Lower lobe of right lung (tissue), 2 donors: ENCODE data around the gene PHACTR1. TPM values are rescaled to one million over a fixed set of nuclear protein-coding genes. Genes with fewer than 3 reads are reported as not detected.

Experiments used
- ATAC-seq, 2 donors: fragments of 200-7000 bp; cut with Tn5 transposase; one replicate each; pipeline ENCODE4 v1.9.1; 2020 to 2022; ENCODE audit warnings: mild to moderate bottlenecking in 2 of 2, moderate library complexity in 2 of 2
- DNase-seq: peaks from one replicate; pipeline ENCODE4 v3.0.0-alpha.2; 2020
- H3K27ac ChIP-seq: fragments of 200-600 bp; one replicate; pipeline ENCODE4 v1.8.0; 2022
- H3K27me3 ChIP-seq: fragments of 200-600 bp; one replicate; pipeline ENCODE4 v1.8.0; 2022; ENCODE audit warnings: low read depth
- H3K36me3 ChIP-seq: fragments of 200-600 bp; one replicate; pipeline ENCODE4 v1.8.0; 2022; ENCODE audit warnings: mild to moderate bottlenecking
- H3K4me1 ChIP-seq: fragments of 200-600 bp; one replicate; pipeline ENCODE4 v1.8.0; 2022
- H3K4me3 ChIP-seq: fragments of 200-600 bp; one replicate; pipeline ENCODE4 v1.8.0; 2022; ENCODE audit warnings: mild to moderate bottlenecking
- H3K9me3 ChIP-seq: fragments of 200-600 bp; one replicate; pipeline ENCODE4 v1.8.0; 2022
- CTCF ChIP-seq: fragments of 200-600 bp; IDR thresholded peaks from one replicate; pipeline ENCODE4 v1.8.0; 2022; ENCODE audit warnings: antibody characterized with exemption, mild to moderate bottlenecking
- intact Hi-C: fragments of 100-400 bp; cut with DNase I; formaldehyde crosslinking; loops from one replicate; pipeline ENCODE4 v1.11.0; 2022
- total RNA-seq: library from RNA; stranded (reverse); fragmentation: NEBNext Ultra II Directional; extraction: Animal tissue kit (Norgen Biotek cat#: 25700); gene quantifications from one replicate; pipeline ENCODE4 v1.2.1, GENCODE V29; 2021
- donor health status: DM: no; HTN: yes; CAD: no; lungs with severe emphysema.

Gene PHACTR1
- total RNA-seq, 1 donor from 2014 or later, result 91.0 TPM

- DNase-seq (no peak), ATAC-seq (no peak)
- no peak overlapping the region for H3K4me3 ChIP-seq
- no peaks in the 10 kb centered on the region for H3K9me3 ChIP-seq
- intact Hi-C loops, result no loop called here
- H3K36me3 ChIP-seq, result no peaks in the 10 kb centered on the region
- no peaks in the 10 kb centered on the region for H3K27me3 ChIP-seq
- no peak for TF ChIP-seq CTCF
- H3K4me1 ChIP-seq, result no peaks in the 10 kb centered on the region
- H3K27ac ChIP-seq, result no peak overlapping the region
Measured at GRCh38 chr6:12785301-12785700, 68.7 kb downstream of the PHACTR1 start.

- ATAC-seq (no peak), DNase-seq (no peak)
- Histone ChIP-seq H3K9me3 (no peaks in the 10 kb centered on the region), H3K4me1 (no peaks in the 10 kb centered on the region), H3K4me3 (no peak overlapping the region), H3K27ac (no peak overlapping the region), H3K27me3 (no peaks in the 10 kb centered on the region), H3K36me3 (no peaks in the 10 kb centered on the region)
- intact Hi-C loops, result no loop called here
- TF ChIP-seq CTCF, result no peak
Measured at GRCh38 chr6:12785921-12786320, 69.4 kb downstream of the PHACTR1 start.

- no peak for TF ChIP-seq CTCF
- Histone ChIP-seq H3K9me3 (no peaks in the 10 kb centered on the region), H3K27ac (no peak overlapping the region), H3K36me3 (no peaks in the 10 kb centered on the region), H3K27me3 (no peaks in the 10 kb centered on the region), H3K4me3 (no peak overlapping the region), H3K4me1 (no peaks in the 10 kb centered on the region)
- DNase-seq (no peak), ATAC-seq (no peak)
- intact Hi-C loops, result no loop called here
Measured at GRCh38 chr6:12791371-12791770, 74.8 kb downstream of the PHACTR1 start.

GRCh38 chr6:12798326-12798725, 81.8 kb downstream of the PHACTR1 start:
- ATAC-seq (no peak), DNase-seq (no peak)
- no peak overlapping the region for H3K4me3 ChIP-seq
- no peaks in the 10 kb centered on the region for H3K27me3 ChIP-seq
- no peaks in the 10 kb centered on the region for H3K36me3 ChIP-seq
- no peaks in the 10 kb centered on the region for H3K9me3 ChIP-seq
- TF ChIP-seq CTCF, result no peak
- no peak overlapping the region for H3K27ac ChIP-seq
- no peaks in the 10 kb centered on the region for H3K4me1 ChIP-seq
- intact Hi-C loops, result no loop called here

GRCh38 chr6:12800120-12800519, 83.6 kb downstream of the PHACTR1 start:
- H3K27me3 ChIP-seq, result no peaks in the 10 kb centered on the region
- no peak overlapping the region for H3K4me3 ChIP-seq
- no peak for TF ChIP-seq CTCF
- H3K4me1 ChIP-seq, result no peaks in the 10 kb centered on the region
- H3K36me3 ChIP-seq, result no peaks in the 10 kb centered on the region
- DNase-seq (no peak), ATAC-seq (no peak)
- H3K27ac ChIP-seq, result no peak overlapping the region
- intact Hi-C loops, result no loop called here
- no peaks in the 10 kb centered on the region for H3K9me3 ChIP-seq

- intact Hi-C loops, result no loop called here
- Histone ChIP-seq H3K27me3 (no peaks in the 10 kb centered on the region), H3K4me3 (no peak overlapping the region), H3K36me3 (no peaks in the 10 kb centered on the region), H3K4me1 (no peaks in the 10 kb centered on the region), H3K9me3 (no peaks in the 10 kb centered on the region), H3K27ac (no peak overlapping the region)
- ATAC-seq (no peak), DNase-seq (no peak)
- TF ChIP-seq CTCF, result no peak
Measured at GRCh38 chr6:12801141-12801540, 84.6 kb downstream of the PHACTR1 start.
